HepG2 (cell line): ENCODE data around the gene MICB. TPM values are rescaled to one million over a fixed set of nuclear protein-coding genes. Genes with fewer than 3 reads are reported as not detected.

ENCODE experiments used
- ISX ChIP-seq: sonication (generic); formaldehyde crosslinking; conservative IDR thresholded peaks from 2 replicates; pipeline ENCODE4 v1.5.0; 2020; ENCODE audit warnings: missing genetic modification reagents
- KLF9 ChIP-seq: IDR thresholded peaks from 2 replicates; pipeline ENCODE4 v1.6.1; 2016; ENCODE audit warnings: low read depth
- MATR3 ChIP-seq: sonication (generic); formaldehyde crosslinking; IDR thresholded peaks from 2 replicates; pipeline ENCODE4 v1.4.0; 2020; ENCODE audit warnings: missing genetic modification reagents
- RARA ChIP-seq: IDR thresholded peaks from 2 replicates; pipeline ENCODE4 v1.6.1; 2016; ENCODE audit warnings: missing genetic modification reagents, missing compliant biosample characterization
- SP2 ChIP-seq: sonication (generic); formaldehyde crosslinking; IDR thresholded peaks from 2 replicates; pipeline ENCODE4 v1.5.1; 2020; ENCODE audit warnings: mild to moderate bottlenecking, missing genetic modification reagents
- SRSF4 ChIP-seq: fragments of 200-400 bp; formaldehyde crosslinking; IDR thresholded peaks from one replicate; pipeline ENCODE4 v1.6.1; 2018; ENCODE audit warnings: mild to moderate bottlenecking, low read depth, low read length, moderate library complexity; ENCODE audit not compliant: poor library complexity, severe bottlenecking
- TSC22D2 ChIP-seq: sonication (generic); formaldehyde crosslinking; IDR thresholded peaks from 2 replicates; pipeline ENCODE4 v1.5.1; 2020; ENCODE audit warnings: missing genetic modification reagents, mild to moderate bottlenecking, borderline replicate concordance
- ZFP36L2 ChIP-seq: sonication (generic); formaldehyde crosslinking; IDR thresholded peaks from 2 replicates; pipeline ENCODE4 v1.4.0; 2020; ENCODE audit warnings: missing genetic modification reagents
- ZIK1 ChIP-seq: sonication (generic); formaldehyde crosslinking; IDR thresholded peaks from 2 replicates; pipeline ENCODE4 v1.5.0; 2020; ENCODE audit warnings: mild to moderate bottlenecking, low read depth, missing genetic modification reagents, borderline replicate concordance
- ZNF101 ChIP-seq: sonication (generic); formaldehyde crosslinking; IDR thresholded peaks from 2 replicates; pipeline ENCODE4 v1.4.0; 2020; ENCODE audit warnings: mild to moderate bottlenecking, low read depth, missing genetic modification reagents, borderline replicate concordance
- ZNF264 ChIP-seq: sonication (generic); formaldehyde crosslinking; IDR thresholded peaks from 2 replicates; pipeline ENCODE4 v1.4.0; 2020; ENCODE audit warnings: missing genetic modification reagents
- ZNF331 ChIP-seq: sonication (generic); formaldehyde crosslinking; IDR thresholded peaks from 2 replicates; pipeline ENCODE4 v1.4.0; 2020; ENCODE audit warnings: missing genetic modification reagents
- ZNF564 ChIP-seq: sonication (generic); formaldehyde crosslinking; IDR thresholded peaks from 2 replicates; pipeline ENCODE4 v1.8.1; 2023; ENCODE audit warnings: mild to moderate bottlenecking, missing genetic modification reagents
- ZNF598 ChIP-seq: sonication (generic); formaldehyde crosslinking; IDR thresholded peaks from 2 replicates; pipeline ENCODE4 v1.5.1; 2020; ENCODE audit warnings: mild to moderate bottlenecking, missing genetic modification reagents, borderline replicate concordance
- ZNF749 ChIP-seq: sonication (generic); formaldehyde crosslinking; IDR thresholded peaks from 2 replicates; pipeline ENCODE4 v1.8.0; 2022; ENCODE audit warnings: mild to moderate bottlenecking, missing genetic modification reagents, moderate library complexity, borderline replicate concordance
- ZNF776 ChIP-seq: sonication (generic); formaldehyde crosslinking; IDR thresholded peaks from 2 replicates; pipeline ENCODE4 v1.4.0; 2020; ENCODE audit warnings: mild to moderate bottlenecking, missing genetic modification reagents
- polyA plus RNA-seq, 8 experiments: library from polyadenylated mRNA; depleted of rRNA in 3 of 8; stranded (reverse) in 7 of 8; unstranded in 1 of 8; fragments of >200 nt; fragmentation: Illumina TruSeq in 4 of 8; extraction: Trizol in 4 of 8; gene quantifications; 2 replicates each; pipeline versions ENCODE4 v1.2.1 to v1.2.3, GENCODE V29; 2011 to 2016; ENCODE audit warnings: low read depth in 4 of 8, missing spikeins in 1 of 8, mixed read lengths in 1 of 8; ENCODE audit not compliant: insufficient read depth in 1 of 8
- total RNA-seq, 5 experiments: library from RNA; depleted of rRNA; stranded (reverse); fragments of >200 nt; fragmentation: Illumina TruSeq; extraction: Trizol; gene quantifications; 2 replicates each; pipeline ENCODE4 v1.2.3, GENCODE V29; 2016; ENCODE audit warnings: low read depth in 1 of 5
- TF ChIP-seq, protein P1 (sequence below): sonication (generic); formaldehyde crosslinking; IDR thresholded peaks from 2 replicates; pipeline ENCODE4 v1.4.0; 2020; ENCODE audit warnings: mild to moderate bottlenecking, missing genetic modification reagents
- TF ChIP-seq, protein P2 (sequence below): sonication (generic); formaldehyde crosslinking; IDR thresholded peaks from 2 replicates; pipeline ENCODE4 v1.9.0; 2021; ENCODE audit warnings: missing genetic modification reagents, borderline replicate concordance
- TF ChIP-seq, protein P3 (sequence below): sonication (generic); formaldehyde crosslinking; conservative IDR thresholded peaks from 2 replicates; pipeline ENCODE4 v1.8.0; 2022; ENCODE audit warnings: mild to moderate bottlenecking, moderate library complexity, missing genetic modification reagents
- TF ChIP-seq, protein P4 (sequence below): sonication (generic); formaldehyde crosslinking; IDR thresholded peaks from 2 replicates; pipeline ENCODE4 v1.4.0; 2020; ENCODE audit warnings: mild to moderate bottlenecking, low read depth, missing genetic modification reagents
- TF ChIP-seq, protein P5 (sequence below): sonication (generic); formaldehyde crosslinking; IDR thresholded peaks from 2 replicates; pipeline ENCODE4 v1.5.0; 2020; ENCODE audit warnings: mild to moderate bottlenecking, missing genetic modification reagents

Gene MICB
- total and polyA plus RNA-seq, 2 of the 13 experiments (the other 11 are each of a cell fraction or from before 2014, with no cell fraction given) = 12.5 to 12.8 TPM

DNA sequence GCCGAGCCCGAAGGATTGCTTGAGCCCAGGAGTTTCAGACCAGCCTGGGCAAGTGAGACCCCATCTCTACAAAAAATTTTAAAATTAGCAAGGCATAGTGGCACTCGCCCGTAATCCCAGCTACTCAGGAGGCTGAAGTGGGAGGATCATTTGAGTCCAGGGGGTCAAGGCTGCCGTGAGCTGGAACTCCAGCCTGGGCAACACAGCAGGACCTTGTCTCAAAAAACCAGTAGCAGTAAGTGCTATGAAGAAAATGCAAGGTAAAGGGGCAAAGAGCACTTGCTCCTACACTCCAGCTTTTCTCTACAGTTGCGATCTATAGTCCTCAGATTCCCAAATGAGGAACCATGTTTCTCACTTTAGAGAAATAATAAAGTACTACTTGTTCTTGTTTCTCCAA is 45.7 kb downstream of the MICB start (continued):
- TF ChIP-seq, protein P1, sequence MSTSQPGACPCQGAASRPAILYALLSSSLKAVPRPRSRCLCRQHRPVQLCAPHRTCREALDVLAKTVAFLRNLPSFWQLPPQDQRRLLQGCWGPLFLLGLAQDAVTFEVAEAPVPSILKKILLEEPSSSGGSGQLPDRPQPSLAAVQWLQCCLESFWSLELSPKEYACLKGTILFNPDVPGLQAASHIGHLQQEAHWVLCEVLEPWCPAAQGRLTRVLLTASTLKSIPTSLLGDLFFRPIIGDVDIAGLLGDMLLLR (CRISPR knock-in tag) = no peak
- TF ChIP-seq ZIK1 (CRISPR knock-in tag) (no peak), ZNF564 (CRISPR knock-in tag) (no peak), ZNF749 (CRISPR knock-in tag) (no peak), RARA (CRISPR knock-in tag) (peak; percentile 48), ZFP36L2 (CRISPR knock-in tag) (no peak), ISX (CRISPR knock-in tag) (no peak), ZNF101 (CRISPR knock-in tag) (no peak), ZNF776 (no peak), ZNF264 (CRISPR knock-in tag) (no peak), ZNF331 (CRISPR knock-in tag) (peak; percentile 54; the same call in 1 of the 2 replicates), SP2 (no peak), SRSF4 (no peak), KLF9 (CRISPR knock-in tag) (no peak), TSC22D2 (CRISPR knock-in tag) (no peak), MATR3 (CRISPR knock-in tag) (no peak), ZNF598 (CRISPR knock-in tag) (0 out of 2 replicates have a peak, but pooled peaks have one; percentile 32)
- TF ChIP-seq, protein P2, sequence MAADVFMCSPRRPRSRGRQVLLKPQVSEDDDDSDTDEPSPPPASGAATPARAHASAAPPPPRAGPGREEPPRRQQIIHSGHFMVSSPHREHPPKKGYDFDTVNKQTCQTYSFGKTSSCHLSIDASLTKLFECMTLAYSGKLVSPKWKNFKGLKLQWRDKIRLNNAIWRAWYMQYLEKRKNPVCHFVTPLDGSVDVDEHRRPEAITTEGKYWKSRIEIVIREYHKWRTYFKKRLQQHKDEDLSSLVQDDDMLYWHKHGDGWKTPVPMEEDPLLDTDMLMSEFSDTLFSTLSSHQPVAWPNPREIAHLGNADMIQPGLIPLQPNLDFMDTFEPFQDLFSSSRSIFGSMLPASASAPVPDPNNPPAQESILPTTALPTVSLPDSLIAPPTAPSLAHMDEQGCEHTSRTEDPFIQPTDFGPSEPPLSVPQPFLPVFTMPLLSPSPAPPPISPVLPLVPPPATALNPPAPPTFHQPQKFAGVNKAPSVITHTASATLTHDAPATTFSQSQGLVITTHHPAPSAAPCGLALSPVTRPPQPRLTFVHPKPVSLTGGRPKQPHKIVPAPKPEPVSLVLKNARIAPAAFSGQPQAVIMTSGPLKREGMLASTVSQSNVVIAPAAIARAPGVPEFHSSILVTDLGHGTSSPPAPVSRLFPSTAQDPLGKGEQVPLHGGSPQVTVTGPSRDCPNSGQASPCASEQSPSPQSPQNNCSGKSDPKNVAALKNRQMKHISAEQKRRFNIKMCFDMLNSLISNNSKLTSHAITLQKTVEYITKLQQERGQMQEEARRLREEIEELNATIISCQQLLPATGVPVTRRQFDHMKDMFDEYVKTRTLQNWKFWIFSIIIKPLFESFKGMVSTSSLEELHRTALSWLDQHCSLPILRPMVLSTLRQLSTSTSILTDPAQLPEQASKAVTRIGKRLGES = no peak
- TF ChIP-seq, protein P3, sequence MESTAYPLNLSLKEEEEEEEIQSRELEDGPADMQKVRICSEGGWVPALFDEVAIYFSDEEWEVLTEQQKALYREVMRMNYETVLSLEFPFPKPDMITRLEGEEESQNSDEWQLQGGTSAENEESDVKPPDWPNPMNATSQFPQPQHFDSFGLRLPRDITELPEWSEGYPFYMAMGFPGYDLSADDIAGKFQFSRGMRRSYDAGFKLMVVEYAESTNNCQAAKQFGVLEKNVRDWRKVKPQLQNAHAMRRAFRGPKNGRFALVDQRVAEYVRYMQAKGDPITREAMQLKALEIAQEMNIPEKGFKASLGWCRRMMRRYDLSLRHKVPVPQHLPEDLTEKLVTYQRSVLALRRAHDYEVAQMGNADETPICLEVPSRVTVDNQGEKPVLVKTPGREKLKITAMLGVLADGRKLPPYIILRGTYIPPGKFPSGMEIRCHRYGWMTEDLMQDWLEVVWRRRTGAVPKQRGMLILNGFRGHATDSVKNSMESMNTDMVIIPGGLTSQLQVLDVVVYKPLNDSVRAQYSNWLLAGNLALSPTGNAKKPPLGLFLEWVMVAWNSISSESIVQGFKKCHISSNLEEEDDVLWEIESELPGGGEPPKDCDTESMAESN (CRISPR knock-in tag) = 0 out of 2 replicates have a peak, but pooled peaks have one; percentile 15
- TF ChIP-seq, protein P4, sequence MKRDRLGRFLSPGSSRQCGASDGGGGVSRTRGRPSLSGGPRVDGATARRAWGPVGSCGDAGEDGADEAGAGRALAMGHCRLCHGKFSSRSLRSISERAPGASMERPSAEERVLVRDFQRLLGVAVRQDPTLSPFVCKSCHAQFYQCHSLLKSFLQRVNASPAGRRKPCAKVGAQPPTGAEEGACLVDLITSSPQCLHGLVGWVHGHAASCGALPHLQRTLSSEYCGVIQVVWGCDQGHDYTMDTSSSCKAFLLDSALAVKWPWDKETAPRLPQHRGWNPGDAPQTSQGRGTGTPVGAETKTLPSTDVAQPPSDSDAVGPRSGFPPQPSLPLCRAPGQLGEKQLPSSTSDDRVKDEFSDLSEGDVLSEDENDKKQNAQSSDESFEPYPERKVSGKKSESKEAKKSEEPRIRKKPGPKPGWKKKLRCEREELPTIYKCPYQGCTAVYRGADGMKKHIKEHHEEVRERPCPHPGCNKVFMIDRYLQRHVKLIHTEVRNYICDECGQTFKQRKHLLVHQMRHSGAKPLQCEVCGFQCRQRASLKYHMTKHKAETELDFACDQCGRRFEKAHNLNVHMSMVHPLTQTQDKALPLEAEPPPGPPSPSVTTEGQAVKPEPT = no peak
- TF ChIP-seq, protein P5, sequence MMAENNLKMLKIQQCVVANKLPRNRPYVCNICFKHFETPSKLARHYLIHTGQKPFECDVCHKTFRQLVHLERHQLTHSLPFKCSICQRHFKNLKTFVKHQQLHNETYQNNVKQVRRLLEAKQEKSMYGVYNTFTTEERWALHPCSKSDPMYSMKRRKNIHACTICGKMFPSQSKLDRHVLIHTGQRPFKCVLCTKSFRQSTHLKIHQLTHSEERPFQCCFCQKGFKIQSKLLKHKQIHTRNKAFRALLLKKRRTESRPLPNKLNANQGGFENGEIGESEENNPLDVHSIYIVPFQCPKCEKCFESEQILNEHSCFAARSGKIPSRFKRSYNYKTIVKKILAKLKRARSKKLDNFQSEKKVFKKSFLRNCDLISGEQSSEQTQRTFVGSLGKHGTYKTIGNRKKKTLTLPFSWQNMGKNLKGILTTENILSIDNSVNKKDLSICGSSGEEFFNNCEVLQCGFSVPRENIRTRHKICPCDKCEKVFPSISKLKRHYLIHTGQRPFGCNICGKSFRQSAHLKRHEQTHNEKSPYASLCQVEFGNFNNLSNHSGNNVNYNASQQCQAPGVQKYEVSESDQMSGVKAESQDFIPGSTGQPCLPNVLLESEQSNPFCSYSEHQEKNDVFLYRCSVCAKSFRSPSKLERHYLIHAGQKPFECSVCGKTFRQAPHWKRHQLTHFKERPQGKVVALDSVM (CRISPR knock-in tag) = peak; percentile 95
